Epithelial cell of esophagus (primary cell): ENCODE measurements around the gene SARDH.

Source experiments
- DNase-seq: peaks from one replicate; pipeline ENCODE4 v3.0.0; 2010; ENCODE audit warnings: low read depth
- H3K4me3 ChIP-seq: 2 replicates; pipeline ENCODE4 v1.5.1; 2011; ENCODE audit warnings: mild to moderate bottlenecking, low read length, control low read depth
- TF ChIP-seq, protein P1 (sequence below): IDR thresholded peaks from 2 replicates; pipeline ENCODE4 v1.5.1; 2011; ENCODE audit warnings: low read depth, mild to moderate bottlenecking, low read length, control low read depth, inconsistent platforms; ENCODE audit not compliant: insufficient read depth; ENCODE audit errors: missing control alignments

Gene SARDH

DNA sequence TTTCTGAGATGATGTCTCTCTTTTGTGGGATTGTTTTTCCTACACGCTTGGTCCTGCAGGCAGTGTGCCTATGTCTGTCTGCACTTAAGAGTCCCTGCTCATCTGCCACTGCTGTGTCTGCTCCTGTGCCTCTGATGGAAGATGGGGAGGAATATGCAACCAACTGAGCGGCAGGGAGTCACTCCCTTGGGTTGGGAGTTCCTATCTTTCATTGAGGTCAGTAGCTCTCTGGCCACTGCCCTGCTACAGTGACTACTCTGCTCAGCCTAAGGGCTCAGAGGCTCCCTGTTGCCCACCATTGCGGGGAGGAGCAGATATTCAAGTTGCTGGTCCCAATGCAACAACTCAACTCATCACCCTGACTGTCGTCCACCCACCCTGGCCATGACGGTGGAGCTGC lies 115.6 kb downstream of the SARDH start:
- no peak overlapping the region for H3K4me3 ChIP-seq
- no peak for DNase-seq
- TF ChIP-seq, protein P1, sequence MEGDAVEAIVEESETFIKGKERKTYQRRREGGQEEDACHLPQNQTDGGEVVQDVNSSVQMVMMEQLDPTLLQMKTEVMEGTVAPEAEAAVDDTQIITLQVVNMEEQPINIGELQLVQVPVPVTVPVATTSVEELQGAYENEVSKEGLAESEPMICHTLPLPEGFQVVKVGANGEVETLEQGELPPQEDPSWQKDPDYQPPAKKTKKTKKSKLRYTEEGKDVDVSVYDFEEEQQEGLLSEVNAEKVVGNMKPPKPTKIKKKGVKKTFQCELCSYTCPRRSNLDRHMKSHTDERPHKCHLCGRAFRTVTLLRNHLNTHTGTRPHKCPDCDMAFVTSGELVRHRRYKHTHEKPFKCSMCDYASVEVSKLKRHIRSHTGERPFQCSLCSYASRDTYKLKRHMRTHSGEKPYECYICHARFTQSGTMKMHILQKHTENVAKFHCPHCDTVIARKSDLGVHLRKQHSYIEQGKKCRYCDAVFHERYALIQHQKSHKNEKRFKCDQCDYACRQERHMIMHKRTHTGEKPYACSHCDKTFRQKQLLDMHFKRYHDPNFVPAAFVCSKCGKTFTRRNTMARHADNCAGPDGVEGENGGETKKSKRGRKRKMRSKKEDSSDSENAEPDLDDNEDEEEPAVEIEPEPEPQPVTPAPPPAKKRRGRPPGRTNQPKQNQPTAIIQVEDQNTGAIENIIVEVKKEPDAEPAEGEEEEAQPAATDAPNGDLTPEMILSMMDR: no peak

DNA sequence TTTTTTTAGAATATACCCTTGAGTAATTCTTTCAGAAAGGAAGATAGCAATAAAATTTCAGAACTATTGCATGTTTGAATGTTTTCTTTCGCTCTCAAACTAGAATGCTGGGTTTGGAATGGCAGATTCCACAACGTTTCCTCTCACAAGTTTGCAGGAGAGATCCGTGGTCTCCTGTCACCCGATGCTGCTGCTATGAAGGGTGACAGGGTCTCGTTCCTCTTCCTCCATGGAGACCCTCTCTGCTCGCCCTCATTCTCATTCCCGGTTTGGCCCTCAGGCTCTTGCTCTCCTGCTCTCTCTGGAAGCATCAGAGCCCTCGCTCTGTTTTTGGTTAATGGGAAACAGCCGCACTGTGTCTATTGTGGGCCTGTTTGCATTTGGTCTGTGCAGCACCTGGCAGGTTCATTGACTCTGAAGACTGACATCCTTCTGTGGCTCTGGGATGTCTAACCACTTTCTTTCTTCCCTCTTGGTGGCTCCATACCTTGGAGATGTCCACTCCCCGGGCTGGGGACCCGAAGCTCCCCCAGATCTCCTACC lies 116.4 kb downstream of the SARDH start:
- TF ChIP-seq, protein P1: no peak
- H3K4me3 ChIP-seq: no peak overlapping the region
- no peak for DNase-seq

DNA sequence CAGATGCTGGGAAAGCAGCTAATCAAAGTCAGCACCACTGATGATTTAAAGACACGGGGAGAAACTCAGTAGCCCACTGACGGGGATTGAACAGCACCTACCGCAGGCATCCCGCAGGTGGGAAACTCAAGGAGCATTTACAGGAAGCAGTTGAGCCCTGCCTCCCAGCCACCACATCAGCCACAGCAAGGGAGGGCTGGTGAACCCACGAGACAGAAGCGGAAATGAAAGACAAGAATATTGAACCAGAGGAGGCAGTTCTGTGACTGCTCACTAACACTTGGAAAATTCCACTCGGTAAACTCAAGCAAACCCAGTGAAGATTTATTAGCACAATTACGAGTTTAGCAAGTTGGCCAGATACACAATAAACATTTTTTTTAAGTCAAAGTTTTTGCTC lies 118.4 kb downstream of the SARDH start:
- TF ChIP-seq, protein P1: no peak
- H3K4me3 ChIP-seq: no peak overlapping the region
- DNase-seq: no peak

DNA sequence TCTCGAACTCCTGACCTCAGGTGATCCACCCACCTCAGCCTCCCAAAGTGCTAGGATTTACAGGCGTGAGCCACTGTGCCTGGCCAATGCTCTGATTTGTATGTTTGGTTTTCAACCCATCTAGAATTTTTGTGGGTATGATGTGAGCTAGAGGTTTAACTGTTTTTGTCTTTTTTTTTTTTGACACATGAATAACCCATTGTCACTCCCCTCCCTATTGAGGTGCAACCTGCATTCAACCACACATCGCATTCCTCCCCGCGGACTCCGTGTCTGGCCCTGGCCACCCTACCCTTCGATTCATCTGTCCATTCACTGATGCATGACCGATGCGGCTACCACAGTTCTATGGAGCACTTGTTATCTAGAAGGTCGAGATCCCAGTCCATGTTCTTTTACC lies 119.4 kb downstream of the SARDH start:
- no peak for DNase-seq
- no peak overlapping the region for H3K4me3 ChIP-seq
- TF ChIP-seq, protein P1: no peak

DNA sequence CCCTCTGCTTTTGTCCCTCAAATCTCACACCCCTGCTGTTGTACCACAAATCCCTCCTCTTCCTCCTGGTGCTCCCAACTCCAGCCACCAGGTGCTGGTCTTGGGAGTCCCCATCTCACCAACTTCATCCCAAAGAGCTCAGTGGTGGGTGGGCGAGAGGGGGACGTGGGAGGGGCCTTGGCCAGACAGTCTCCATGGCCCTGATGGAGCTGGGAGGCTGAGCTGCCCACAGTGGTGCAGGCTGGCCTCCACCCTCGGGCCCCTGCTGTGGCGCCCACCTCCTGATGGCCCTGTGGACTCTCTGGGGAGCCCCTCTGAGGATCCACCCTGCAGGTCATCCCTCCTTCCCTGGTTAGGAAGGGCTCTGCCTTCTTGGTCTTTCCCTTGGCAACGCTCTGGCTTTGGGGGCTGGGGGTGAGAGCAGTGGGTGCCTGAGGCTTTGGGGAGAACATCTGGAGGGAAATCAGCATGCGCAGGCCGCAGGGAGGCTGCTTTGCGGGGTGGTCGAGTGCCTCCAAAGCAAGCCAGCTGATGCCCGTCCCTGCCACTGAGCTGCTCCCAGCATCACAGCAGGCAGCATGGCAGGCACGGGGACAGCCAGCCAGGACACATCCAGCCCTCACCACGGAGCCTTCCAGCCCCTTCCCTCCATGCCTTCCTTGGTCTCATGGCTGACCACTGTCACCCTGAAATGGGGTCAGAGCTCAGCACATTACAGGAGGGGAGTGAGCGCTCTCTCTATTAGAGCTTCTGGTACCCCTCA lies 121.3 kb downstream of the SARDH start:
- TF ChIP-seq, protein P1: no peak
- no peak for DNase-seq
- no peak overlapping the region for H3K4me3 ChIP-seq

DNA sequence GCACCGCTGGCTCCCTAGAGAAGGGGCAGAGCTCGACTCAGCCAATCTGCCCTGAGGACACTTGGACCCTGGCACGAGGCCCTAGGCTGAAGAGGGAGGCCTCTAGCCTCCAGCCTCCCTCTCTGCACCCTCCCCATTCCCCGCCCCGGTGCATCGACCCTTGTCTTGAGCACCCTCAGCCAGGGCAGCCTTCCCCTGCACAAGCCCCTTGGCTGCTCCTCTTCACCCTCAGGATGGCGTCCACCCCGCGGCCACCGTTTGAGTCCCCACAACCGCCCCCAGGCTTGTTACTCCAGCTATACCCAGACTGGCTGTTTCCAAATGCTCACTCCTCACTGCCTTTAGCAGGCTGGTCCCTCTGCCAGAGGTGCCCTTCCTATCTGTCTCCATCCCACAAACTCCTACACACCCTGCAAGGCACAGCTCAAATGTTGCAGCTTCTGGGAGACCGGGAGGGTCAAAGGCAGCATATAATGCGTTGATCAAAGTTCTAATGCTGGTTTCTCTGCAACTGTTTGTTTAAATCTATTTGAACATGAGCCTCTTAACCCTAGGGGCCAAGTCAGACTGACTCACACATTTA lies 122.5 kb downstream of the SARDH start:
- no peak for DNase-seq

More for the DNA sequence above, 122.5 kb downstream of the SARDH start:
- TF ChIP-seq, protein P1: no peak
- no peak overlapping the region for H3K4me3 ChIP-seq
